ENCODE results near the gene AGO3. TPM values are rescaled to one million over a fixed set of nuclear protein-coding genes. Genes with fewer than 3 reads are reported as not detected.

The AGO3 gene
- 9.9 TPM for polyA plus RNA-seq
- long read RNA-seq, donor 1, result 0 reads
- long read RNA-seq, donor 2, result 0 reads
- long read RNA-seq, donor 3, result 0 reads
- long read RNA-seq, donor 4, result 0 reads
- long read RNA-seq, donor 5, partial matches to known transcripts, result 0 of 1 reads
- long read RNA-seq, donor 5, other reads (novel, unspliced or antisense), result 0 of 1 reads
- long read RNA-seq, donor 6, result 0 reads
- long read RNA-seq, donor 7, partial matches to known transcripts, result 7 of 7 reads
- long read RNA-seq, donor 7, other reads (novel, unspliced or antisense), result 0 of 7 reads
- long read RNA-seq, donor 8, partial matches to known transcripts, result 6 of 7 reads
- long read RNA-seq, donor 8, other reads (novel, unspliced or antisense), result 0 of 7 reads
- long read RNA-seq, donor 9, result 0 reads
- long read RNA-seq, donor 10, full-length matches to known transcripts, result 1 of 1 reads
- long read RNA-seq, donor 10, partial matches to known transcripts, result 0 of 1 reads
- long read RNA-seq, donor 10, other reads (novel, unspliced or antisense), result 0 of 1 reads
- long read RNA-seq, donor 11, result 0 reads

GRCh38 chr1:35930593-35931445, at the start of gene AGO3:
TSS of gene AGO3 (plus strand) at chr1:35931105. CDS start at chr1:35931427, 322 bp downstream.
- H3K9me3 ChIP-seq (ENCODE audit: control insufficient read depth, low read depth, low read length), result no peaks in the 10 kb centered on the region
- no peaks in the 10 kb centered on the region for H3K27me3 ChIP-seq (ENCODE audit: control insufficient read depth, insufficient read depth, low read length)
- H3K4me1 ChIP-seq (ENCODE audit: control insufficient read depth, insufficient read depth, low read length), result peaks cover 21% of the 10 kb centered on the region
- DNase-seq, result peak; percentile 81 to 92
- H3K4me3 ChIP-seq (ENCODE audit: low read length), result peak within 1 kb of the TSS; percentile 84
- no CpG with 5 or more reads among the region's 112 CpGs for WGBS (ENCODE audit: insufficient coverage, low lambda C conversion rate)
- no peaks in the 10 kb centered on the region for H3K36me3 ChIP-seq (ENCODE audit: control insufficient read depth, insufficient read depth, low read length)
- peak within 1 kb of the TSS; percentile 95 for H3K27ac ChIP-seq (ENCODE audit: low read length)

- 29% methylated on average over 2 of the region's 4 CpGs for WGBS (ENCODE audit: insufficient coverage, low lambda C conversion rate)
- H3K9me3 ChIP-seq (ENCODE audit: control insufficient read depth, low read depth, low read length), result no peaks in the 10 kb centered on the region
- no peaks in the 10 kb centered on the region for H3K27me3 ChIP-seq (ENCODE audit: control insufficient read depth, insufficient read depth, low read length)
- H3K4me3 ChIP-seq (ENCODE audit: low read length), result no peak overlapping the region
- DNase-seq, result peak in 1 of 2 donors; percentile 40
- no peaks in the 10 kb centered on the region for H3K36me3 ChIP-seq (ENCODE audit: control insufficient read depth, insufficient read depth, low read length)
- no peak overlapping the region for H3K27ac ChIP-seq (ENCODE audit: low read length)
- peaks cover 25% of the 10 kb centered on the region for H3K4me1 ChIP-seq (ENCODE audit: control insufficient read depth, insufficient read depth, low read length)
Measured at GRCh38 chr1:35881850-35882273, 49.0 kb upstream of the AGO3 start.

- Histone ChIP-seq H3K36me3 (ENCODE audit: control insufficient read depth, insufficient read depth, low read length) (no peaks in the 10 kb centered on the region), H3K4me3 (ENCODE audit: low read length) (peak overlapping the region; percentile 22), H3K4me1 (ENCODE audit: control insufficient read depth, insufficient read depth, low read length) (peaks cover 32% of the 10 kb centered on the region), H3K27ac (ENCODE audit: low read length) (no peak overlapping the region), H3K9me3 (ENCODE audit: control insufficient read depth, low read depth, low read length) (no peaks in the 10 kb centered on the region), H3K27me3 (ENCODE audit: control insufficient read depth, insufficient read depth, low read length) (no peaks in the 10 kb centered on the region)
- DNase-seq, result no peak
- no CpG with 5 or more reads among the region's 16 CpGs for WGBS (ENCODE audit: insufficient coverage, low lambda C conversion rate)
Measured at GRCh38 chr1:35882586-35882944, 48.3 kb upstream of the AGO3 start.

- H3K27ac ChIP-seq (ENCODE audit: low read length), result peak within 1 kb of the TSS; percentile 63
- H3K4me3 ChIP-seq (ENCODE audit: low read length), result peak within 1 kb of the TSS; percentile 80
- no peaks in the 10 kb centered on the region for H3K9me3 ChIP-seq (ENCODE audit: control insufficient read depth, low read depth, low read length)
- WGBS (ENCODE audit: insufficient coverage, low lambda C conversion rate), result no CpG with 5 or more reads among the region's 58 CpGs
- DNase-seq, result peak; percentile 92 to 94
- H3K36me3 ChIP-seq (ENCODE audit: control insufficient read depth, insufficient read depth, low read length), result no peaks in the 10 kb centered on the region
- H3K27me3 ChIP-seq (ENCODE audit: control insufficient read depth, insufficient read depth, low read length), result no peaks in the 10 kb centered on the region
- H3K4me1 ChIP-seq (ENCODE audit: control insufficient read depth, insufficient read depth, low read length), result peaks cover 36% of the 10 kb centered on the region
Measured at GRCh38 chr1:35882945-35883634, 47.8 kb upstream of the AGO3 start, which contains the start of gene AGO1. TSS of gene AGO1 (plus strand) at chr1:35883209. CDS start at chr1:35883422, 213 bp downstream.

- no CpG with 5 or more reads among the region's 29 CpGs for WGBS (ENCODE audit: insufficient coverage, low lambda C conversion rate)
Measured at GRCh38 chr1:35883635-35884101, 47.2 kb upstream of the AGO3 start.

GRCh38 chr1:35884934-35885333, 46.0 kb upstream of the AGO3 start:
- Histone ChIP-seq H3K36me3 (ENCODE audit: control insufficient read depth, insufficient read depth, low read length) (peaks cover 4% of the 10 kb centered on the region), H3K4me3 (ENCODE audit: low read length) (no peak overlapping the region), H3K27ac (ENCODE audit: low read length) (no peak overlapping the region), H3K27me3 (ENCODE audit: control insufficient read depth, insufficient read depth, low read length) (no peaks in the 10 kb centered on the region), H3K9me3 (ENCODE audit: control insufficient read depth, low read depth, low read length) (no peaks in the 10 kb centered on the region), H3K4me1 (ENCODE audit: control insufficient read depth, insufficient read depth, low read length) (peaks cover 33% of the 10 kb centered on the region)
- WGBS (ENCODE audit: insufficient coverage, low lambda C conversion rate), result 0% methylated on average over 1 of the region's 2 CpGs
- DNase-seq, result no peak

More at GRCh38 chr1:35883635-35884101, 47.2 kb upstream of the AGO3 start:
- Histone ChIP-seq H3K27ac (ENCODE audit: low read length) (peak overlapping the region; percentile 63), H3K27me3 (ENCODE audit: control insufficient read depth, insufficient read depth, low read length) (no peaks in the 10 kb centered on the region), H3K9me3 (ENCODE audit: control insufficient read depth, low read depth, low read length) (no peaks in the 10 kb centered on the region), H3K4me3 (ENCODE audit: low read length) (peak overlapping the region; percentile 80), H3K36me3 (ENCODE audit: control insufficient read depth, insufficient read depth, low read length) (no peaks in the 10 kb centered on the region), H3K4me1 (ENCODE audit: control insufficient read depth, insufficient read depth, low read length) (peaks cover 39% of the 10 kb centered on the region)
- peak; percentile 67 to 80 for DNase-seq

- no peaks in the 10 kb centered on the region for H3K27me3 ChIP-seq (ENCODE audit: control insufficient read depth, insufficient read depth, low read length)
- H3K27ac ChIP-seq (ENCODE audit: low read length), result peak overlapping the region; percentile 46
- peaks cover 31% of the 10 kb centered on the region for H3K4me1 ChIP-seq (ENCODE audit: control insufficient read depth, insufficient read depth, low read length)
- DNase-seq, result peak in 1 of 2 donors; percentile 29
- no CpG with 5 or more reads among the region's 4 CpGs for WGBS (ENCODE audit: insufficient coverage, low lambda C conversion rate)
- no peaks in the 10 kb centered on the region for H3K9me3 ChIP-seq (ENCODE audit: control insufficient read depth, low read depth, low read length)
- H3K4me3 ChIP-seq (ENCODE audit: low read length), result no peak overlapping the region
- H3K36me3 ChIP-seq (ENCODE audit: control insufficient read depth, insufficient read depth, low read length), result peaks cover 12% of the 10 kb centered on the region
Measured at GRCh38 chr1:35885961-35886558, 44.8 kb upstream of the AGO3 start.

GRCh38 chr1:35886577-35887431, 44.1 kb upstream of the AGO3 start:
- H3K27ac ChIP-seq (ENCODE audit: low read length), result peak overlapping the region; percentile 50
- no peaks in the 10 kb centered on the region for H3K27me3 ChIP-seq (ENCODE audit: control insufficient read depth, insufficient read depth, low read length)
- WGBS (ENCODE audit: insufficient coverage, low lambda C conversion rate), result 0% methylated on average over 1 of the region's 3 CpGs
- peaks cover 16% of the 10 kb centered on the region for H3K36me3 ChIP-seq (ENCODE audit: control insufficient read depth, insufficient read depth, low read length)
- H3K4me3 ChIP-seq (ENCODE audit: low read length), result no peak overlapping the region
- DNase-seq, result peak in 1 of 2 donors; percentile 56
- H3K4me1 ChIP-seq (ENCODE audit: control insufficient read depth, insufficient read depth, low read length), result peaks cover 31% of the 10 kb centered on the region
- H3K9me3 ChIP-seq (ENCODE audit: control insufficient read depth, low read depth, low read length), result no peaks in the 10 kb centered on the region

GRCh38 chr1:35887508-35887907, 43.4 kb upstream of the AGO3 start:
- DNase-seq, result peak in 1 of 2 donors; percentile 5
- no peaks in the 10 kb centered on the region for H3K27me3 ChIP-seq (ENCODE audit: control insufficient read depth, insufficient read depth, low read length)
- 50% methylated on average over 1 of the region's 2 CpGs for WGBS (ENCODE audit: insufficient coverage, low lambda C conversion rate)
- H3K36me3 ChIP-seq (ENCODE audit: control insufficient read depth, insufficient read depth, low read length), result peaks cover 23% of the 10 kb centered on the region
- H3K27ac ChIP-seq (ENCODE audit: low read length), result peak overlapping the region; percentile 50
- peaks cover 31% of the 10 kb centered on the region for H3K4me1 ChIP-seq (ENCODE audit: control insufficient read depth, insufficient read depth, low read length)
- no peak overlapping the region for H3K4me3 ChIP-seq (ENCODE audit: low read length)
- H3K9me3 ChIP-seq (ENCODE audit: control insufficient read depth, low read depth, low read length), result no peaks in the 10 kb centered on the region

All from large intestine (tissue), 12 donors.